GM21529 (cell line): Measurements from ENCODE around the gene DAB1.

Source experiments
- ATAC-seq: cut with Tn5 transposase; IDR thresholded peaks from one replicate; pipeline ENCODE4 v1.9.1; 2021; ENCODE audit not compliant: unreplicated experiment

The DAB1 gene

GRCh38 chr1:57167997-57168396 is 255.9 kb downstream of the DAB1 start:
- no peak for ATAC-seq

GRCh38 chr1:57165546-57165945 is 258.3 kb downstream of the DAB1 start:
- ATAC-seq, result no peak

DNA sequence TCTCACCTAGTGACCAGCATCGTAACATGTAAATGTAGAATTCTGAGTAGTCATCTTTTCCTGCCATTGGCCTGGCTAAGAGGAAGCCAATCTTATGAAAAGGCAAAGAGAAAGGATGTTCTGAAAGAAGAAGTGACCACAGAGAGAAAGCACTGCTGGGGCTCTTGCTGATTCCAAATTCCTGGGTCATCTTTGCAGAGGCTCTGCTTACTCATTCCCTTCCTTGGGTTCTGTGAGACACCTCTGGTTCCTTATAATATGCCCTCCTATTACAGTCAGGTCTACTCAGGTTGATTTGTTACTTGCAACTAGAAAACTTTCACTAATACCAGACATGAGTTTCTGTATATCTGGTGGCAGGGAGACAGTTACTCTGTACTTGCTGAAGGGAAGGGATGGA is 259.3 kb downstream of the DAB1 start:
- ATAC-seq, result peak; percentile 50

DNA sequence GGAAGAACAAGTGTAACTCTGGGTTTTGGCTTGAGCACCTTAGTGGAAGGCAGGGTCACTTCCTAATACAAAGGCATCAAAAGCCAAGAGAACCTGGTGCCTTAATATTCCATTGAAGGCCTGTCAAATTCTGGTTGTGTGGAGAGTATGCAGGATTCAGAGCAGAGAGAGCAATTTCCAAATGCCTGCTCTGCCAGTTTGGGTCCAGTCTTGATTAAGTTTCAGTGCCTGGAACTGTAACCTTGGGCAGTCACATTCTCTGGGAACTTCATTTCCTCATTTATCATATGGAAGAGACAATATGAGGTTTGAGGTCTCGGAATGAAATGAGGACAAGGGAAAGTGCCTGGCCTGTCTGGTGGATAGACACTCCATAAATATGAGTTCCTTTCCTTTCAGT is 260.1 kb downstream of the DAB1 start:
- ATAC-seq, result no peak

DNA sequence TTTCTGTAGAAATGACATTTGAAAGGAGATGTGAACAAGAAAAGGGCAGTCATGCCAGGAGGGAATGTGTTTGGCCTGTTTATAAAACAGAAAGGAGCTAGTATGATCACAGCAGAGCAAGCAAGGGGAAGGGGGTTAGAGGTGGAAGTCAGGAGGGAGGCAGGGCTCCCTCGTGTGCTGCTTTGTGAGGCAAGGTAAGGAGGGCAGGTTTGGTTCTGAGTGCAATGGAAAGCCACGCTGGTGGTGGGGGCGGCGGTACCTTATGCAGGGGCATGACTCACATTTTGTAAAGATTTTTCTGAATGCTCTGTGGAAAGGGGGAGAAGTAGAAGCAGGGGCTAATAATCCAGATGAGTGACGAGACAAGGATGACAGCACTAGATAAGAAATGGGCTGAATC is 260.5 kb downstream of the DAB1 start:
- no peak for ATAC-seq

DNA sequence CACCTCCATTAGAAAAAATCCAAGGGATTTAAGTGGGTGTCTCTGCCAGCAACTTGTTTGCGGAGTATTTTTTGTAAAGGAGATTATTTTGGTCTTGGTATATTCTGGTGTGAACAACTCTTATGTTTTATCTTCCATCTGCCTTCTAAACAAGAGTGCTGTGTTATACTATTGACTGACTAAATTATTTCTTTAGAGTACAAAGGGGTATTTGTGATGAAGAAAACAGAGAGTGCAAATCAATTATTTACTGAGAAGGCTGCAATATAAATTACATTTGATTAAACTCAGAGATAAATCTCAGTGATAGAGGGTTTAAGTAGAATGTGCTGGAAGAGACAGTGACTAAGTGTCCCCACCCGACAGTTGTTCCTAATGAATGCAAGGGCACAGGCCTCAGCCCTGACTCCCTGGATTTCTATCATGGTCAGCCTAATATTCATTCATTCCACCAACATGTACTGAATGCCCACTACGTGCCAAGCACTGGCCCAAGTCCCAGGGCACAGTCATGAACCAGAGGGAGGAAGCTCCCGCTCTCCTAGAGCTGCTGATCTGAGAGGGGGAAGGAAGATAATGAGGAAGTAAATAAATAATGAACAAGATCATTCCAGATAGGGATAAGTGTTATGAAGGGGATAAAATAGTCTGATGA is 261.1 kb downstream of the DAB1 start:
- ATAC-seq, result no peak

DNA sequence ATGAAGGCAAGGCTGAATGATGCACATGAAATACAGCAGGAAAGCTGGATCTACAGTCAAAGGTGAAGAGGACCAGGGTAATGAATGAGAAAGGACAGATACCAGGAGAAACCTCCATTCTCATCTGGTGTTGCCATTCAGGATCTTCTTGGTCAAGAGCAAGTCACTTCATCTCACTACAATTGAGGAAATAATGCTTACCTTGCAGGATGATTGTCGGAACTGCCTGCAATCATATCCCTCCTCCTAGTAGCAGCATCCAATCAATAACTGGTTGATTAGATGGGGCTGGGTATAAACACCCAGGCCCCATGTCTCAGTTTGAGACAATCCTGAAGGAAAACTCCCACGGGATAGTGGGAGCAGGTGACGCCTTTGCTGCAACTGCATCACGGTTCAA is 263.3 kb downstream of the DAB1 start:
- ATAC-seq, result no peak

DNA sequence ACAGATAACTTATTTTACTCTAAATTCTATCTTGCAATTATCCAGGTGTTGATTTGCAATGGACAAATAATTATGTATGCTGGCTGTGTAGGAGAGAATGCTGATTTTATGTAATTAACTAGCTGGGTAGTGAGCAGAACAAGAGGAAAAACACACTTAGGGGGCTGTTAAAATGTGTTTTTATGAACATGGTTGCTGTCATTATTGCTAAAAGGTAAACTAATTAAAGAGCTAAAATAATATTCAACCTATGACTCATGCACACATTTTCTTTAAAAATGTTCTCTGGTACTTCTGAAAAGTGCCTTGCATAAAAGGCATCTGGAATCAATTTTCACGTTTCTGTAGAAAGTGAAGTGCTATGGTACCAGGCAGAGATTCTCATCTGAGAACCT is 265.3 kb downstream of the DAB1 start:
- ATAC-seq, result no peak

DNA sequence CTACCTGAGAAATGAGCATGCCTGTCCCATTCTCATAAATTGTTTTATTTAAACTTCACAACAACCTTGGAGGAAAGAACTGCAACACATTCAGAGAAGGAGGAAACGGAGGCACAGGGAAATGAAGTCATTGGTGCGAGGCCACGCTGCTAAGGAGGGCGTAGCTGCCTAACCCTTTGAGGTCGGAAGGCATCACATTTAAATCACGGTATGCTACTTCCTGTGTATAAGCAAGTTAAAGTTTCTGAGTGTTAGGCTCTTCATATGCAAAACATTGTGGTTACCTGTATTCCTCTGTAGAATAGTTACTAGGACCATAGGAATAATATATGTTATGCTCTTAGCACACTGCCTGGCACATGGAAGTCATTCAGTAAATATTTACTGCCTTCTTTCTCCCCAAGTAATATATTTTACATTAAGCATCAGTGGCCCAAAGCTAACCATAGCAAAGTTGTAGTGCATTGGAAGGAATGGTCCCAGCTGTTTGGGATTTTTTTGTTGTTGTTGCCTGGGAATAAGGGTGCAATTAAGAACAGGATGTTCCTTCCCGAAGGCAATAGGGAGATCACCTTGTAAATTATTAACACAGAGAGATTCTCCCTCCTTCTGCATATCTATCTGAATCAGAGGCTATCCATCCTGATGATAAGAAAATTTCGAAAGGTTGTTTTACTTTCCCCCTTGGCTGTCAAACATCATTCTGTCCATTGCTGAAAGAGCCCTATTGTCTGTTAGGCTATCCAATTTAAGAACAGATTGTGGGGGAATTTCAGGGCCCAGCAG is 265.8 kb downstream of the DAB1 start:
- no peak for ATAC-seq

DNA sequence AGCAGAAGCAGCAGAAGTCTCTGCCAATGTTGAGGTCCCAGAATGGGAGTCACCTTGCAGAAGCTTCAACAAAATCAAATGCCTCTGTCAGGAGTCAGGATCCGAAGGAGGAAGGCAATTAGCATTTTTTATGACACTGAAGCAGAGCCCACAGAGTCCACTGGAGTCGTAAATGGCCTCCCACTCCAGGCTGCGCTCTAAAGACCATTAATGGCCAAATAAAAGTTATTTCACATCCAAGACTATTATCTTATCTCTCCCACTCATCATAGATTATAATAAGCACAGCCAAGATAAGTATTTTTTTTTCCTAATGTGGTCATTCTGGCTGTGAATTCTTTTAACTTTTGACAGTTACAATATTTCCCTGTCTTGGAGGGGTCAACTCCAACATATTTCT is 267.0 kb downstream of the DAB1 start:
- no peak for ATAC-seq

- no peak for ATAC-seq
Measured at GRCh38 chr1:57146100-57146499, 277.8 kb downstream of the DAB1 start.

DNA sequence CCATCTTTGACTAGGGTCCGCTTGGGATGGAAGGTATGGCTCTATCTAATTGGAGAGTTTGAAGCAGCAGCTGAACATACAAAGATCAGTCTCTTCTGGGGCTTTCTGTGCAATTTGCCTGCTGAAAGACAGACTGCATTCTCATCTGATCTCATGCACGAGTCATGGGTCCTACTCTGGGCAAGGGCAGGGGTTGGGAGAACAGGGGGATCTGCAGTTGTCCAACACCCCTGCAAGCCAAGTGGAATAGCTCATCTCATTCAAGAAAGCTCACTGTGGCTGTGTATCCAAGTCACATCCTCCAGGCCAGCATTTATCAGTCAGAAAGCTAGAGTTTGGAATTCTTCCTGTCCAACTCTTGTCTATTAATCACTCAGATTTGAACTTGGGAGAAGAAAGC is 280.9 kb downstream of the DAB1 start:
- no peak for ATAC-seq

DNA sequence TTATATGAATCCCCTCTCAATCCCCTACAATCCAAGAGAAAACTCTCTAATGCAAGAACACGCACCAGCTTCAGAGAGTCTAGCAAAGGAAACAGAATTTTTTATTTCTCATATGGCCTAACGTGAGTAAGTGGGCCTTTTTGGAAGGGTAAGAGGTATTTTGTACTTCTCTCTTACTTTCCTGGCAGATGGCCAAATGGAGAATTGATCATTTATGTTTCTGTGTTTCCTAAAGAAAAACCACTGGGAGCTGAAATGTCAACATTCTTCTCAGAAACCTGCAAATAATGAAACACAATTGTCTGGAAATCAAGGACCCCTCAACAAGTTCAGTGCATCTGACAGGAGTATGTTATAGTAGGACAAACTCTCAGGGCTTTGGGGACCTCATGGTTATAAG is 281.7 kb downstream of the DAB1 start:
- no peak for ATAC-seq

DNA sequence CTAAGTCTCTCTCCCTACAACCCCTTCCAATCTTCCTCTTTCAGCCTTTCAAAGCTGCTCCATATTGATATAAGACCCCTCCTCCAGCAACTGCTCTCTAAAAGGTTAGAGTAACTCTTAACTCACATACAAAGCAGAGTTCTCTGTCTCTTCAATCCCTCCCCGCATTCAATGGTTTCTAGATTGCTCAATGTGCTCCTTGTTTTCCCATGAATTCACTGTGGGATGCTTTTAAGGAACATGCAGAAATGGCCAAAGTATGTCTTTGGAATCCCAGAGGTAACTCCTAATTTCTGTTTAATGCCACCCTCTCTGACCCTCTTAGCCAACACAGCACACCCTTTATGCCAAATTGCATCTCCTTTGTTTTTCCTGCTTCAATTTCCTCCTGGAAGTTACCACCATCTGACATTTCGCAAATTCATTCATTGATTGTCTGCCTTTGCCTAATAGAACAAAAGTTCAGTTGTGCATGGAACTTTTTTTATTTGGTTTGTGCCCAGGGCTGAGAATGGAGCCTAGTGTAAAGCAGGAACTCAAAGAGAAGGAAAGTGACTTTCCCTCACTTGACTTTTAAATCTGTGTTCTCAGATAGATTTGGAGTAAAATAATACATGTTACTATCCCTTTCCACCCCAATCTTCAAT is 285.3 kb downstream of the DAB1 start:
- no peak for ATAC-seq

GRCh38 chr1:57137980-57138379 is 285.9 kb downstream of the DAB1 start:
- no peak for ATAC-seq

DNA sequence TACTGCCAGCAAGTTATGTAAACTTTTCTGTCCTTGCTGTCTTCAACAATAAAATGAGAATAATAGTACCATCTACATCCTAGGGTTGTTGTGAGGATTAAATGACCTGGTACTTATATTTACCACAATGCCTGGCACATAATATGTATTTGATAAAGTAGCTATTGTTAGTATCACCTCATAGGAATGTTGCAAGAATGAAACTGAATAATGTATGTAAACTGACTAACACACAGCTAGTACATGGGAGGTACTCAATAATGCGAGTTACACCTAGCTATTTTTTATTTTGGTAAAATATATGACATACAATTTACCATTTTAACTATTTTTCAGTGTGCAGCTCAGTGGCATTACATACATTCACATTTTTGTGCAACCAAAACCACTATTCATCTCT is 289.1 kb downstream of the DAB1 start:
- no peak for ATAC-seq

- no peak for ATAC-seq
Measured at GRCh38 chr1:57133686-57134085, 290.2 kb downstream of the DAB1 start.

GRCh38 chr1:57132993-57133622 is 290.8 kb downstream of the DAB1 start:
- no peak for ATAC-seq

- ATAC-seq, result no peak
Measured at GRCh38 chr1:57131701-57132394, 292.0 kb downstream of the DAB1 start.

DNA sequence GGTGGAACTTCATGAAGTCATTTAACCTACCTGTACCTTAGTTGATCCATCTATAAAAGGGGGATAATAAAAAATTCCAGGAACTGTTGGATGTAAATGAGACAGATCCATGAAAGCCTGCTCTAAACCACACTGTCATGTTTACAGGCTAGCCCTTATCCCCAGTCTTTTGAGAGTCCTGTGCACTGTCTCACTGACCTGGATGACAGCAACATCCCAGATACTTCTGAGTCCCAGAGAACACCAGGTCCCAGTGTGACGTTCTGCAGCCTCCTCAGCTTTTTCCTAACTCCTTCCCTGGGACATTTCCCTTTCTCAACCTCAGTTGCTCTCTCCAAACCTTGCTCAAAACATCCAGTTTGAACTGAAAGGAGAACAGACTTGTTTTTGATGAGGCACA is 292.6 kb downstream of the DAB1 start:
- ATAC-seq, result no peak

GRCh38 chr1:57129865-57130264 is 294.0 kb downstream of the DAB1 start:
- ATAC-seq, result no peak
